ENCODE data around the gene C1S.

Gene C1S

GRCh38 chr12:7079826-7080125 lies 19.3 kb downstream of the C1S start:
- no peak for DNase-seq

GRCh38 chr12:7081037-7081436 lies 20.5 kb downstream of the C1S start:
- DNase-seq = no peak

- no peak for DNase-seq
Measured at GRCh38 chr12:7083125-7083524, 22.6 kb downstream of the C1S start.

GRCh38 chr12:7089196-7089871 lies 28.8 kb downstream of the C1S start:
- DNase-seq = no peak

GRCh38 chr12:7090222-7090998 lies 29.9 kb downstream of the C1S start:
- DNase-seq = no peak

- no peak for DNase-seq
Measured at GRCh38 chr12:7091171-7091570, 30.7 kb downstream of the C1S start.

GRCh38 chr12:7091660-7092228 lies 31.2 kb downstream of the C1S start:
- DNase-seq = no peak

GRCh38 chr12:7092229-7092985 lies 31.9 kb downstream of the C1S start, which contains the start of gene C1R:
Gene C1R (minus strand): TSS chr12:7092445. CDS start chr12:7092388, 57 bp downstream.
- DNase-seq = peak; percentile 96

- no peak for DNase-seq
Measured at GRCh38 chr12:7092986-7093460, 32.5 kb downstream of the C1S start.

- DNase-seq = no peak
Measured at GRCh38 chr12:7093486-7093885, 33.0 kb downstream of the C1S start.

- DNase-seq = no peak
Measured at GRCh38 chr12:7093892-7094291, 33.4 kb downstream of the C1S start.

GRCh38 chr12:7096006-7096932 lies 35.8 kb downstream of the C1S start:
- no peak for DNase-seq

GRCh38 chr12:7096979-7097378 lies 36.5 kb downstream of the C1S start:
- peak; percentile 99 for DNase-seq

GRCh38 chr12:7099290-7099996 lies 38.9 kb downstream of the C1S start:
- peak; percentile 36 for DNase-seq

GRCh38 chr12:7100239-7100638 lies 39.7 kb downstream of the C1S start:
- no peak for DNase-seq

GRCh38 chr12:7101047-7101693 lies 40.7 kb downstream of the C1S start:
- no peak for DNase-seq

- DNase-seq = no peak
Measured at GRCh38 chr12:7101694-7102131, 41.2 kb downstream of the C1S start.

- DNase-seq = no peak
Measured at GRCh38 chr12:7102582-7102981, 42.1 kb downstream of the C1S start.

- no peak for DNase-seq
Measured at GRCh38 chr12:7103837-7104584, 43.5 kb downstream of the C1S start.

- no peak for DNase-seq
Measured at GRCh38 chr12:7106082-7106481, 45.6 kb downstream of the C1S start.

Measured in NCI-H2171 (cell line).